ENCODE data around the gene TIFAB.

TIFAB gene

DNA sequence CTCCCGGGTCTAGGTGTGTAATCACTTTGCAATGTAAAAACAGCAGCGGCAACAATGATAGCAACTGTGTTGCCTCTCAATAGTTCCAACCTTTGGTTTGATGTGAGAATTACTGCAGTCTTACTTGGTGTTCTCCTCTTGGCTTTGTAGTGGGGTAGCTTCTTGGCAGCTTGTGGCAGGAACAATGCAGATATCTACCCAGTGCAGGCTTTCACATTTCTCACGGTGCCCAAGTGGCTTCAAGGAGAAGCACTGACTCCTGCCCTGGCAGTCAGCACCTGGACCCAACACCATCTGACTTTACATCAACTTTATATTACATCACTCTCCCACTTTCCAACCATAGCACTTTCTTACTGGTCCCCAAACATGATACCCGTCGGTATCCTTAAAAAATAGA, 28.4 kb upstream of the TIFAB start:
- Histone ChIP-seq H3K4me1 (ENCODE audit: control insufficient read depth, low read depth, low read length) (peaks cover 25% of the 10 kb centered on the region), H3K9ac (ENCODE audit: low read length) (no peak overlapping the region), H3K9me3 (ENCODE audit: control insufficient read depth, low read depth, low read length) (no peaks in the 10 kb centered on the region), H3K36me3 (ENCODE audit: control insufficient read depth, low read depth, low read length) (no peaks in the 10 kb centered on the region), H3K27ac (ENCODE audit: low read length) (no peak overlapping the region), H3K27me3 (ENCODE audit: control insufficient read depth, insufficient read depth, low read length) (peaks cover 95% of the 10 kb centered on the region), H3K4me3 (ENCODE audit: low read length) (no peak overlapping the region)

DNA sequence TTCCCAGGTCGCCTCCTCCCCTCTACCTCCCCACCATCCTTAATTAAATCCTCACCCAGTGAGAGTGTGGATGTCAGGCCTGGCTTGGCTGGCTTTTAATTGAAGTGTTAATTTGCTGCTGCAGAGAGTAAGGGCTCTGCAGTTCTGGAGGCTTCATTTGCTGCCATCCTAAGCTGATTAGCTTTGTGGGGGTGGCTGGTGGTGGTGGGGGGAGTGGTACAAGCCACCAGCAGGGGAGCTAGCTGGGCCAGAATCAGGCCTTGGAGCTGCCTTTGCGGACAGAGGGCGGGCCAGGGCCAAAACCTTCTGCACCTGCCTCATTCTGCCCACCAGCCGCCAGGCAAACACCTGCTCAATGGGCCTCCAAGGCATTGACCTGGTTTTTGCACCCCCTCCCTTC, 26.8 kb upstream of the TIFAB start:
- H3K27me3 ChIP-seq (ENCODE audit: control insufficient read depth, insufficient read depth, low read length), result peaks cover 95% of the 10 kb centered on the region
- no peak overlapping the region for H3K4me3 ChIP-seq (ENCODE audit: low read length)
- H3K9ac ChIP-seq (ENCODE audit: low read length), result no peak overlapping the region
- no peaks in the 10 kb centered on the region for H3K36me3 ChIP-seq (ENCODE audit: control insufficient read depth, low read depth, low read length)
- H3K4me1 ChIP-seq (ENCODE audit: control insufficient read depth, low read depth, low read length), result peaks cover 21% of the 10 kb centered on the region
- no peaks in the 10 kb centered on the region for H3K9me3 ChIP-seq (ENCODE audit: control insufficient read depth, low read depth, low read length)
- H3K27ac ChIP-seq (ENCODE audit: low read length), result no peak overlapping the region

DNA sequence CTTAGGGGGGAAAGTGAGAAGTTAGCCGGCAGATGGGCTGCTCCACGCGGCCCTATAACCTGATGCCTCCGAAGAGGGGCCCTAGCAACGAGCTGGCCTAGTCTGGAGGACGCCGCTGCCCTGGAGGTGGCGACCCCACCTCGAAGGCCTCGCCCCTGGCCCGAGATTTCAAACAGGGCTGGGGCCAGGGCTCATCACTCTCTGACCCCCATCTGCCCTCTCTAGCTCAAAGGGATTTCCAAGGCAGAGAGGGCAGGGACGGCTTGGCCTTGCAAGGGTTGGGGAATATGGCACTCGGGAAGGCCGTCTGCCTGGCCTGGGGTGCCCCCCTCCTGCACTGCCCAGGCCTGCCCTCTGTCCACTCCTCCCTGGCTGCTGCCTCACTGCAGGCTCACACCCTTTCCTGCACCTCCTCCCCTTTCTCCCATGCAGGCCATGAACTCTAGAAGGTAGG, 25.5 kb upstream of the TIFAB start:
- no peak overlapping the region for H3K9ac ChIP-seq (ENCODE audit: low read length)
- H3K9me3 ChIP-seq (ENCODE audit: control insufficient read depth, low read depth, low read length), result no peaks in the 10 kb centered on the region
- H3K27me3 ChIP-seq (ENCODE audit: control insufficient read depth, insufficient read depth, low read length), result peaks cover 93% of the 10 kb centered on the region
- H3K36me3 ChIP-seq (ENCODE audit: control insufficient read depth, low read depth, low read length), result no peaks in the 10 kb centered on the region
- H3K4me3 ChIP-seq (ENCODE audit: low read length), result no peak overlapping the region
- H3K4me1 ChIP-seq (ENCODE audit: control insufficient read depth, low read depth, low read length), result peaks cover 21% of the 10 kb centered on the region
- H3K27ac ChIP-seq (ENCODE audit: low read length), result no peak overlapping the region

DNA sequence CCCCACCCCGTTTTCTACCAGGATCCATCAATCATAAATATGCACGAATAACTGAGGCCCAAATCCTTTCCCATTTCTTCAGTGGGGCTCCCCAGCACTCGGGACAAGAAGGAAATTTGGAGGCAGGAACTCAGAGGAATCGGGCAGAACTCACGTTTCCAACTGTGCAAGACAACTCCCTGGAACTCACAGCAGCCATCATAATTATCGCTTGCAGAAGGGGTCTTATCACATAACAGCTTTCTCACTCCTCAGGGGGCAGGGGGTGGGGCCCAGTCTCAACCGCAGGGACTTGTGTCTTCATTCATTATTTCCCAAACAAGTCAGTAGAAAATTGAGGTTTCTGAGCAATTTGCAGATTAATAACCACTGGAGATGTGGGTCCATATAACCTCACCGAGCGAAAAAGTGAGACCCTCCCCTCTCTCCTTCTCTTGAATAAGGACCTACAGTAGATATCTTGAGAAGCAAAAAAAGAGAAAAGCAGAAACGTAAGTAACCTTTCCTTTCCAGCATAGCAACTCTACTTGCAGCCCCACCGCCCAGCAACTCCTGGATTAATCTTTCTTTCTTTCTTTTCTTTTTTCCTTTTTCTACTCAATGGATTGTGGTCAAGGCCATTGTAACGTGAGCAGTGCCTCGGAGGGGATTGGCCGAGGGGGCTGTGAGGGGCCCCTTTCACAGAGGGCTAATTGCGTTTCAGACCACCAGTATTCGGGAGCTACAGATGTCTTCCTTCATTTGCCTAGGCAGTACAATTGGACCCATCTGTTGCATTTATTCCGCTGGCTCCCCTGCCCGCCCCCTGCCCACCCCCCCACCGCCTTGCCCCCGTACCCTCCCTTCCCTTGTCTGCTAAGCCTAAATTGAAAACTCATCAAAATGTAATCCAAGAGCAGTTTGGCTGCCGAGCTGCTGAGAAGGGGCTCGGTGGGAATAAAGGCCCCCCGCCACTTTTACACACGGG, 24.7 kb upstream of the TIFAB start:
- no peak overlapping the region for H3K9ac ChIP-seq (ENCODE audit: low read length)
- H3K36me3 ChIP-seq (ENCODE audit: control insufficient read depth, low read depth, low read length), result no peaks in the 10 kb centered on the region
- H3K9me3 ChIP-seq (ENCODE audit: control insufficient read depth, low read depth, low read length), result no peaks in the 10 kb centered on the region
- H3K27ac ChIP-seq (ENCODE audit: low read length), result no peak overlapping the region
- peaks cover 89% of the 10 kb centered on the region for H3K27me3 ChIP-seq (ENCODE audit: control insufficient read depth, insufficient read depth, low read length)
- no peak overlapping the region for H3K4me3 ChIP-seq (ENCODE audit: low read length)
- peaks cover 21% of the 10 kb centered on the region for H3K4me1 ChIP-seq (ENCODE audit: control insufficient read depth, low read depth, low read length)

DNA sequence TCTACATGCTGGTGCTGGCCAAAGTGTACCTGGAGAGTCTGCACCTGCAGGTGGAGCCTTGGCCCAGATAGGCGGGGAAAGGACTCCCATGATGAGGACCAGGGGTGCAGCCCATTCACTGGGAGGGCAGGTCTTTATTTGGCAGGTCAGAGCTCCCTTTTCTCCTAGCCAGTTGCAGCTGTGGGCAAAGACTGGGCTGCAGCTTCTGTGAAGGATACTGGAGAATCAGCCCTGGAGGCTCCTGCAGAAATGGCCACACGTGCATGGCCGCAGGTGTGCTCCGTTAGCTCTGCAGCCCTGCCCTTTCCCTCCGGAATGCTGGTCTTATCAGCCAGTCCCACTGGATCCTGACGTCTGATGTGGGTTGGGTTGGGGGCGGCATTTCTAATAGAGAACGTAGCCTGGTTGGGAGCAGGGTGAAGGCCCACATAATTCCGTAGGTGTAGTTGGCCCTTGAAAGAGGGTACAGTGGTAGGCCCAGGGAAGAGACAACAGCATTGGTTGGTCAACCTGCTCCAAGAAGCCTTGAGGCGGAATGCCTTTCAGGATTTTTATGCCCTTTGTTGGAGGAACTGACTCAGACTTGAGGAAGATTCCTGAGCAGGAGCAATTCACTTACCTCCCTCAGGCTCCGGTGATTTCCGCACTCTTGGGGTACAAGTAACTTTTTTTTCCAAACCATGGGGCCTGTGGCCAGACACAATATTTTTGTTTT, 22.0 kb upstream of the TIFAB start:
- H3K9me3 ChIP-seq (ENCODE audit: control insufficient read depth, low read depth, low read length), result no peaks in the 10 kb centered on the region
- H3K4me3 ChIP-seq (ENCODE audit: low read length), result no peak overlapping the region
- H3K4me1 ChIP-seq (ENCODE audit: control insufficient read depth, low read depth, low read length), result peaks cover 21% of the 10 kb centered on the region
- no peak overlapping the region for H3K9ac ChIP-seq (ENCODE audit: low read length)
- H3K36me3 ChIP-seq (ENCODE audit: control insufficient read depth, low read depth, low read length), result no peaks in the 10 kb centered on the region
- H3K27ac ChIP-seq (ENCODE audit: low read length), result no peak overlapping the region
- peaks cover 92% of the 10 kb centered on the region for H3K27me3 ChIP-seq (ENCODE audit: control insufficient read depth, insufficient read depth, low read length)

DNA sequence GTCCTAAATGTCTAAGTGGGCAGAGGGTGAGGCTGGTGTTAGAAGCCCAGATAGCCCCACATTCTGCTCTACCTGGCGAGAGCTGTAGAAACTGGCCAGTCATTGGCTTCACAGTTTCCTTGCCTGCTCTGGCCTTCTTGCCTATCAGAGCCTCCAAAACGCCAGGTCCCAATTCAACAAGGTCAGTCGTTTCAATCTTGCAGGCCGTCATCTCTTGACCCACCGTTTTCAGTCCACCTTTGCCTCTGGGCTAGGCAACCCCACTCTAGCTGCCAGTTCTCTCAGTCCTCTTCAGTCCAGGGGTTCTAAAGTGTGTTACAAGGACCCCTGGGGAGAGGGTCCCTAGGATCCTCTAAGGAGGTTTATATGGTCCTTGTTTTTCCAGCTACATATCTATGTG, 20.0 kb upstream of the TIFAB start:
- Histone ChIP-seq H3K36me3 (ENCODE audit: control insufficient read depth, low read depth, low read length) (no peaks in the 10 kb centered on the region), H3K4me1 (ENCODE audit: control insufficient read depth, low read depth, low read length) (peaks cover 7% of the 10 kb centered on the region), H3K9me3 (ENCODE audit: control insufficient read depth, low read depth, low read length) (no peaks in the 10 kb centered on the region), H3K4me3 (ENCODE audit: low read length) (no peak overlapping the region), H3K27me3 (ENCODE audit: control insufficient read depth, insufficient read depth, low read length) (peaks cover 93% of the 10 kb centered on the region), H3K27ac (ENCODE audit: low read length) (no peak overlapping the region), H3K9ac (ENCODE audit: low read length) (no peak overlapping the region)

DNA sequence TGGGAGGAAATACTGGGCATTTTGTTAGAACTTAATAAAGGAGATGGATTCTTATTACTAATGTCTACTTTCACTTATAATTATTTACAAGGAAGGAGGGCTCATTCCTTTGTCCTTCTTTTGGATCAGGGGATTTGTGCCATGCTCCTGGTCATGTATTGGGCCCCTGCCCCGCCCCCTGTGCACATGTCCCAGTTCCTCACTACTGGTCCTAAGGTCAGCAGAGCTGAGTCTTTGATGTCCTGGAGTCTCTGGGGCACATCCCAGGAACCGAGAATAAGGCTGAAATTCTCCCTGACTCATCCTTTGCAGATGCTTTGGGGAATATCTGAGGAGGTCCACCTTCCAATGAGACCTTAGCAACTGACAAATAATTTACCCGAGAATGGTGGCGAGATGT, 19.6 kb upstream of the TIFAB start:
- Histone ChIP-seq H3K27me3 (ENCODE audit: control insufficient read depth, insufficient read depth, low read length) (peaks cover 93% of the 10 kb centered on the region), H3K9me3 (ENCODE audit: control insufficient read depth, low read depth, low read length) (no peaks in the 10 kb centered on the region), H3K4me3 (ENCODE audit: low read length) (no peak overlapping the region), H3K9ac (ENCODE audit: low read length) (no peak overlapping the region), H3K27ac (ENCODE audit: low read length) (no peak overlapping the region), H3K36me3 (ENCODE audit: control insufficient read depth, low read depth, low read length) (no peaks in the 10 kb centered on the region), H3K4me1 (ENCODE audit: control insufficient read depth, low read depth, low read length) (peaks cover 4% of the 10 kb centered on the region)

DNA sequence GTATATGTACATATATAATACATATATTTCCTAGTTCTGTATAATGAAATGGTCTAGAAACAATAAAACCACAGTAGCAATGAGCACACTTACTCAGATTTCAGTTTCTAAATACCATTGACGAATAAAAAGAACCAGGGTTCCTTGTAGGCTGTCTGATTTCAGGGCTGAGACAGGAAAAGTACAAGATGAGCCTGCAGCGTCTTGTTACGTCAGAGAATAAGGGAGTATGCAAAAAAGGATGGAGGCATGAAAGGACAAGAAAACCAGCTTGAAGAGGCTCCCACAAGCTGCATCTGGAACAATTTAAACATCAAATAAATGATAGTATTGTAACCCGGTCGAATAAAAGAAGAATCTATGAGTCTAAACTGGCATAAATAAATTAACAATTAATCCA, 17.8 kb upstream of the TIFAB start:
- Histone ChIP-seq H3K9ac (ENCODE audit: low read length) (no peak overlapping the region), H3K9me3 (ENCODE audit: control insufficient read depth, low read depth, low read length) (no peaks in the 10 kb centered on the region), H3K4me3 (ENCODE audit: low read length) (no peak overlapping the region), H3K27me3 (ENCODE audit: control insufficient read depth, insufficient read depth, low read length) (peaks cover 94% of the 10 kb centered on the region), H3K4me1 (ENCODE audit: control insufficient read depth, low read depth, low read length) (peaks cover 3% of the 10 kb centered on the region), H3K27ac (ENCODE audit: low read length) (no peak overlapping the region), H3K36me3 (ENCODE audit: control insufficient read depth, low read depth, low read length) (no peaks in the 10 kb centered on the region)

DNA sequence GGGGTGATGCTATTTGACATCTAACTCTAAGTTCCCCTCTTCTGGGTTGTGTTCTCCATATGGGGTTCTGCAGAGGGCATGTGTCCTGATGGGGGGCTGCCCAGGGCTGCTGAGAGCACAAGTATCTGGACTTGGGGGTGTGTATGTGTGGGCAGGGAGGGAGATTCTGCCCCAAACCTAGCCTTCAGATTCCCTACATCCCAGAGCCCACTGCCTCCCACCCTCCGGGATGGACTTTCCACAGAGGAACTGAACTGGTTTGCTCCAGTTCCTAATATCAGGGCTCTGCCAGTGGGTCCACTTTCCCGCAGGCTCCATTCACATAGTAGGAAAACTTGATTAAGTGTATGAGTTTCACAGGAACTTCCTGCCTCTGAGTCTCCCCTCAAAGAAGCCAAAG, 16.4 kb upstream of the TIFAB start:
- Histone ChIP-seq H3K4me3 (ENCODE audit: low read length) (no peak overlapping the region), H3K9me3 (ENCODE audit: control insufficient read depth, low read depth, low read length) (no peaks in the 10 kb centered on the region), H3K36me3 (ENCODE audit: control insufficient read depth, low read depth, low read length) (no peaks in the 10 kb centered on the region), H3K4me1 (ENCODE audit: control insufficient read depth, low read depth, low read length) (peaks cover 3% of the 10 kb centered on the region), H3K9ac (ENCODE audit: low read length) (no peak overlapping the region), H3K27ac (ENCODE audit: low read length) (no peak overlapping the region), H3K27me3 (ENCODE audit: control insufficient read depth, insufficient read depth, low read length) (peaks cover 94% of the 10 kb centered on the region)

DNA sequence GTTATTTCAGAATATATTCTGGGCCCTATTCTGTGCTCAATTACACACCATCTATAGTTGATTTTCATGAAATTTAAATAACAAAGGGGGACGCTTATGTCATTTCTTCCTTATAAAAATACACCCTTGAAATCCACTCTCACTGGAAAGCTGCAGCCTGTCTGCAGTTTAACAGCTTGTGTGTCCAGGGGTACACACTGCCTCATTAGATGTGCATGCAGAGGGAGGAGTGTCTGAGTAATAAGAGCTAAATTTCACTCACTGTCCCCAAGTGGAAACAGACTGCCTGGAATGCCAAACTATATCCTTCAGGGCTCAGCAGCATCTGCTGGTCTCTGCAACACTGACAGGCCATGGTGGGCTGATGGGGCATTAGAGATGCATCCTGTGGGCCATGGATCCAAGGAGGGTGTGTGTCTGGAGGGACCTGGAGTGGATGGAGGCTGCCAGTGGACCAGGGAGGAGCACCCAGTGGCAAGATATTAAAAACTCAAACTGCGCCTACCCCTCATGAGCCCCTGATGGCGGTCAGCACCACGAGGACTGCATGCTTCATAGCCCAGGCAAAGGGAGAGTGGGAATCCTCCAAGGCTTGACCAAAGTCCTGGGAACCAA, 15.8 kb upstream of the TIFAB start:
- Histone ChIP-seq H3K9me3 (ENCODE audit: control insufficient read depth, low read depth, low read length) (no peaks in the 10 kb centered on the region), H3K27me3 (ENCODE audit: control insufficient read depth, insufficient read depth, low read length) (peaks cover 94% of the 10 kb centered on the region), H3K36me3 (ENCODE audit: control insufficient read depth, low read depth, low read length) (no peaks in the 10 kb centered on the region), H3K4me1 (ENCODE audit: control insufficient read depth, low read depth, low read length) (peaks cover 3% of the 10 kb centered on the region), H3K9ac (ENCODE audit: low read length) (no peak overlapping the region), H3K4me3 (ENCODE audit: low read length) (no peak overlapping the region), H3K27ac (ENCODE audit: low read length) (no peak overlapping the region)

DNA sequence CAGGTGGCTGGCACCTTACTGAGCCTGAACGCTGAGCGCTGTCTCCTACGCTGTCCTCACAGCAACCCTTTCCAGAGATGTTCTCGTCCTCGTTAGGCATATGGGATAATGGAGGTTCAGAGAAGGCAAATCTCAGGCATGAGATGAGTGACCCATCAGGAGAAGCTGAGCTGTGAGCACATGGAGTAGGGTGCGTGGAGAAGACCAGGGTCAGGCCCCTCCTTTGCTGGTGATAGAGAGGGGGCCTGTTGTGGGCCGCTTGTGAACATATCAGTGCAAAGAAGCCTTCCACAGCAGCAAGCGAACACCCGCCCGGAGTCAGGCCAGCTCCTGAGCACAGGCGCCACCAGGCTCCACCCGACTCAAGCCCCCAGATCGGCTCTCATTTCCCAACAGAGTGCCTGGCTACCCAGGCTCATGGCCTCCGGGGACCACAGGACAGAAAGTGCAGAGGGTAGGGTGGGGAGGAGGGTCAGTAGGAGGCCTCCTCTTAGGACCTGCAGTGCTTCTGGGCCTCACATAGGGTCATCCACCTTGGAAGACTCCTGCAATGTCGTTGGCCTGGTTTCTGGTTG, 15.0 kb upstream of the TIFAB start:
- Histone ChIP-seq H3K27me3 (ENCODE audit: control insufficient read depth, insufficient read depth, low read length) (peaks cover 98% of the 10 kb centered on the region), H3K9me3 (ENCODE audit: control insufficient read depth, low read depth, low read length) (no peaks in the 10 kb centered on the region), H3K9ac (ENCODE audit: low read length) (no peak overlapping the region), H3K27ac (ENCODE audit: low read length) (no peak overlapping the region), H3K4me3 (ENCODE audit: low read length) (peak overlapping the region; percentile 67), H3K4me1 (ENCODE audit: control insufficient read depth, low read depth, low read length) (peaks cover 3% of the 10 kb centered on the region), H3K36me3 (ENCODE audit: control insufficient read depth, low read depth, low read length) (no peaks in the 10 kb centered on the region)

Measured in iPS-18a (cell line).